Activated naive CD8-positive, alpha-beta T cell (primary cell): ENCODE results near the gene PCP4.

ENCODE experiments used
- H3K27ac Mint-ChIP-seq: one replicate; pipeline ENCODE4 v1.8.0; 2021; ENCODE audit warnings: mixed read lengths
- H3K27me3 Mint-ChIP-seq: one replicate; pipeline ENCODE4 v1.8.0; 2021; ENCODE audit warnings: mixed read lengths
- H3K36me3 Mint-ChIP-seq: one replicate; pipeline ENCODE4 v1.8.0; 2021; ENCODE audit warnings: mixed read lengths
- H3K4me1 Mint-ChIP-seq: one replicate; pipeline ENCODE4 v1.8.0; 2021; ENCODE audit warnings: low read depth, mixed read lengths
- H3K4me3 Mint-ChIP-seq: one replicate; pipeline ENCODE4 v1.8.0; 2021; ENCODE audit warnings: mild to moderate bottlenecking, mixed read lengths
- H3K9me3 Mint-ChIP-seq: one replicate; pipeline ENCODE4 v1.8.0; 2021; ENCODE audit warnings: low read depth, mixed read lengths

PCP4 gene

DNA sequence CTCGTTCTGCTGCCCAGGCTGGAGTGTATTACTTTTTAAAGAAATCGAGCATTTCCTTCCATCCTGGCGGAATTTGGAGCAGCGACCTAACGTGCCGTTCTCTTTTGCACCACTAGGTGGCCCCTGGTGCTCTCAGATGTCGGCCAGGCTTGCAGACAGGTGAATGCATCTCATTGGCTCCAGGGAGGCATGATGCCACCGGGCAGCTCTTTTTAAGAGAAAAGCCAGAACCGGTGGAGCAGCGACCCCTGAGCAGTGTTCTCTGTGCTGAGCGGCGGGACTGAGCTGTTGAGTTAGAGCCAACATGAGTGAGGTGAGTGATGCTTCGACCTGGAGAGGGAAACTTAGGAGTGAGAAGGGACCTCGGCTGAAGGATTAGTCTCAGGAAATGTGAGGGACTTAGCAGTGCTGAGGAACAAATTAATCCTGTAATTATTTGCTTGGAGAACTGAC lies at the start of gene PCP4:
Gene PCP4, plus strand, starts transcription at position 241 of the 453 bp plus-strand sequence. Its CDS starts 64 bp downstream, at position 305.
- Mint-ChIP-seq H3K27ac (no peak within 1 kb of the TSS), H3K4me3 (no peak within 1 kb of the TSS), H3K9me3 (no peaks in the 10 kb centered on the region)

GRCh38 chr21:39818557-39818956 lies 48.7 kb upstream of the PCP4 start:
- Mint-ChIP-seq H3K36me3 (no peaks in the 10 kb centered on the region), H3K4me1 (no peaks in the 10 kb centered on the region), H3K4me3 (no peak overlapping the region), H3K27me3 (peaks cover 1% of the 10 kb centered on the region), H3K9me3 (no peaks in the 10 kb centered on the region), H3K27ac (no peak overlapping the region)

More for the DNA sequence above, at the start of gene PCP4:
- Mint-ChIP-seq H3K36me3 (no peaks in the 10 kb centered on the region), H3K4me1 (peaks cover 4% of the 10 kb centered on the region), H3K27me3 (peaks cover 10% of the 10 kb centered on the region)

DNA sequence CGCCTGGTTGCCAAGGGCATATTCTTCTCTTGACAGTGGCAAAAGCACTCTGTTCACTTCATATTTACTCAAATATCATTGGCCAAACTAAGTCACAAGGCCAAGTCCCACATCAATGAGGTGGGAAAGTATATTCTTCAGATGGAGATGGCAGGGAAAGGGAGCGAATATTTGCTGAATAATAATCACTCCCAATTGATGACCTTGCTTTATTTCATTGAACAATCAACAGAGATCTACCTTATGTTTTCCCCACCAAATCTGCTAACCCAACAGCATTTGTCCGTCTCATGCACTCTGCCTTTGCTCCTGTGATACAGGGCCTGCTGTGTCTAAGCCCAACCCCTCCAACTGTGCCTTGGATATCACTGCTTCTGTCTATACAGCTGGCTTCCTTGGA lies 45.2 kb upstream of the PCP4 start:
- H3K4me3 Mint-ChIP-seq = no peak overlapping the region
- no peaks in the 10 kb centered on the region for H3K4me1 Mint-ChIP-seq
- no peak overlapping the region for H3K27ac Mint-ChIP-seq
- peaks cover 1% of the 10 kb centered on the region for H3K27me3 Mint-ChIP-seq
- H3K9me3 Mint-ChIP-seq = no peaks in the 10 kb centered on the region
- no peaks in the 10 kb centered on the region for H3K36me3 Mint-ChIP-seq

- Mint-ChIP-seq H3K27me3 (no peaks in the 10 kb centered on the region), H3K36me3 (no peaks in the 10 kb centered on the region), H3K9me3 (no peaks in the 10 kb centered on the region), H3K4me3 (no peak overlapping the region), H3K27ac (no peak overlapping the region), H3K4me1 (no peaks in the 10 kb centered on the region)
Measured at GRCh38 chr21:39825250-39825649, 42.0 kb upstream of the PCP4 start.

DNA sequence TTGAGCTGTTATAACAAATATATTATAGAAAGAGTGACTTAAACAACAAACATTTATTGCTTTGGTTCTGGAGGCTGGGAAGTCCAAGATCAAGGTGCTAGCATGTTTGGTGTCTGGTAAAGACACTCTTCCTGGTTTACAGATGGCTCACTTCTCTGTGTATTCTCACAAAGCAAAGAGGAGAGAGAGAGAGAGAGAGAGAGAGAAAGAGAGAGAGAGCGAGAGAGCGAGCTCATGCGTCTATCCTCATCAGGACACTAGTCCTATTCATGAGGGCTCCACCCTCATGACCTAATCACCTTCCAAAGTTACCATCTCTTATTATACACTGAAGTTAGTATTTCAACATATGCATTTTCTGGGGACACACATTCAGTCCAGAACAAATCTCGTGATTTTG lies 32.7 kb upstream of the PCP4 start:
- no peaks in the 10 kb centered on the region for H3K36me3 Mint-ChIP-seq
- H3K27ac Mint-ChIP-seq = no peak overlapping the region
- H3K27me3 Mint-ChIP-seq = peaks cover 8% of the 10 kb centered on the region
- peaks cover 4% of the 10 kb centered on the region for H3K9me3 Mint-ChIP-seq
- no peaks in the 10 kb centered on the region for H3K4me1 Mint-ChIP-seq
- no peak overlapping the region for H3K4me3 Mint-ChIP-seq

DNA sequence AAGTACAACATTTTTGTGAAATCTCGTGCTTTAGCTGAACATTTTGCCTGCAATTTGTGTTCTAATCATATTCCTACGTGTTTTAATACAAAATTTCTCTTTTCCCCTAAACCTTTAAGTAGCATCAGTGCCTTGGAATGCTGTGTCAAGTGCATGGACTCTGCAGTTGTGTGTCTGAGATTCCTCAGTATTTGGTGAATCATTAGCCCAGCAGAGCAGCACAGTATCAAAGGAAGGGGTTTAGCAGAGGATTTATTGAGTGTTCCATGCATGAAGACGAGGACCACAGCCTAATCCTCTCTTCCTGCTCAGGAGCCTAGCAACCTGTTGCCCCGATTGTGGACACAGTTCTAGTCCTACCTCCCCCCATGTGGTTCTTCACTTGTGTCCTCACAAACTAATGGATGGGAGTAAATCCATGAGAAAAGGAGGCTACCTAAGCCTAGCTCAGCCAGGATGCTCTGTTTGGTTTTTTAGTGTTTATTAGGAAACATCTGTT lies 29.3 kb upstream of the PCP4 start:
- peaks cover 11% of the 10 kb centered on the region for H3K27me3 Mint-ChIP-seq
- H3K4me3 Mint-ChIP-seq = no peak overlapping the region
- H3K36me3 Mint-ChIP-seq = no peaks in the 10 kb centered on the region
- no peaks in the 10 kb centered on the region for H3K4me1 Mint-ChIP-seq
- H3K27ac Mint-ChIP-seq = no peak overlapping the region
- peaks cover 4% of the 10 kb centered on the region for H3K9me3 Mint-ChIP-seq

DNA sequence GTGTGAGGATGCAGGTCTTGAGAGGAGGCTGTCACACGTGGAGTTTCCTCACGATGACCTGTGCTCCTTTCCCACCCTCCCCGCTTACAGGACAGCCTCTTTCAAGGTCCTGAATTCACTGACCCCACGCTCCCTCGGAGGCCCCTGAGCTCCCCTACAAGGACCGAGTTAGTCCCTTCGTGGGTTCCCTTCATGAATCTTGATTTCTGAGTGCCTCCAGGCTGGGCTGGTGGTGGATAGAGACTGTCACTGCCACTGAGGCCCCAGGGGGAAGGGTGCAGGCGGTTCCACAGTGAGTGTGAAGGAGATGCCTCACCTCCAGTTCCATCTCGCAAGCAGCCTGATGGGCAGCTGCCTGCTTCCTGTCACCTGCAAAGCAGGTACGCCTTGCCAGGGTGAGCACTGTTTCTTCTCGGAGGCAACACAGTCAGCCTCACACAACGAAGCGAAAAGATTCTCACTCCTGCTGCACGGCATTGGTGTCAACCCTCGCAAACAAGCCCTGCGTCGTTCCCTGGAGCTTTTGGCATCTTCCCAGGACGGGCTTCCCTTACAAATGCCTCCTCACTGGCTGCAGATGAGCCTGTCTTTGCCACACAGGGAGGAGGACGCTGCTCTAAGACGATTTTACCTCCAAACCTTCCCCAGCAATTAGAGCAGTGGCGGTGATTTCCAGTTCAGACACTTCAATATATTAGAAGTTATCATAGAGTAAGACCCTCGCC lies 26.7 kb upstream of the PCP4 start:
- Mint-ChIP-seq H3K9me3 (no peaks in the 10 kb centered on the region), H3K27ac (no peak overlapping the region), H3K27me3 (peaks cover 13% of the 10 kb centered on the region), H3K36me3 (no peaks in the 10 kb centered on the region), H3K4me1 (no peaks in the 10 kb centered on the region), H3K4me3 (no peak overlapping the region)

DNA sequence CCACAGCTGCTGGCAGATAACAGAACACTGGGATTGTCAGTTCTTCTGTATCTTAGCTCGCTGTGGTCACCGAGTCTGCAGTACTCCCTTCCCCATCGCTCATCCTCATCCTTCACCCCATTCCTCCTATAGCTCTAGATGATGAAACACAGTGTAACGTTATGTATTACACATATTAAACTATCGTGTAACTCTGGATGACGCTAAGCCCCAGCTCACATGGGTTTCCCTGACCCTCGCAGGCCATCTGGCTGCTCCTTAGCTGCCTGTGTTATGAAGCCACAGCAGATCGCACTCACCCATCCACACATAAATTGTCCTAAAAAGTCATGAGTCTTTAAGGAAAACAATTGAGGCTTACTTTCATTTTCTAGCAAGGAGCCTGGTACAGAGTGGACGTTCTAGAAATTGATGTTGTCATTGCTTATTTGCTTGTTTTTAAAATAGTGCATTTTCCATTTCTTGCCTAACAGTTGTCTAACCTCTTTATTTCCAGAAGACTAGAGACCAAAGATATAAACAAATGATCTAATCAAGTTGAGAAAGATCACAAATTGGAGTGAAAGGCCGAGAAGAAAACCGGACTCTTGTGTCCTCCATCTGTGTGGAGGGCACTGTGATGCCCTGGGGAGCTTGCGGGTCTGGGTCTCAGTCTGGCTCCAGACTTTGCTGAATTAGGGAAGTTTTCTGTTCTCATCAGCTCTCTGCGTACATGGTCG lies 24.3 kb upstream of the PCP4 start:
- Mint-ChIP-seq H3K4me3 (no peak overlapping the region), H3K4me1 (no peaks in the 10 kb centered on the region), H3K9me3 (no peaks in the 10 kb centered on the region), H3K36me3 (no peaks in the 10 kb centered on the region), H3K27ac (no peak overlapping the region), H3K27me3 (peaks cover 11% of the 10 kb centered on the region)

DNA sequence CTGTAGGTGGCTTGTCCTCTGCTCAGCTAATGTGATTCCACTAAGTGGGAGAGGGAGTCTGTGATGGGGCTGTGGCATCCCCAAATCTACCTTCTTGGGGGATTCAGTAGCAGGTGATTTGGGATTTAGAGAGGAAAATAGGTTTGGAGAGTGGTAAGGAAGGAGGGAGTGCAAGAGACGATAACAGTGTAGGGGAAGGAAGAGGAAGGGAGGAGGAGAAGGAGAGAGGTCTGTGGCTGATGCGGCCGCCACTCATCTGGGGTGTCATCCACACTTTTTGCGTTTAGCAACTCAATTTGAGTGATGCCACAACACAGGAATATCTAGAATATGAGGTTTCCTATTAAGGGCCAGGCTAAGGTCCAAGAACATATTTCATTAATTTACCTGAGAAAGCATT lies 23.8 kb upstream of the PCP4 start:
- Mint-ChIP-seq H3K27me3 (peaks cover 9% of the 10 kb centered on the region), H3K4me3 (no peak overlapping the region), H3K4me1 (no peaks in the 10 kb centered on the region), H3K9me3 (no peaks in the 10 kb centered on the region), H3K27ac (no peak overlapping the region), H3K36me3 (no peaks in the 10 kb centered on the region)

GRCh38 chr21:39843916-39844315 lies 23.3 kb upstream of the PCP4 start:
- H3K27ac Mint-ChIP-seq = no peak overlapping the region
- no peak overlapping the region for H3K4me3 Mint-ChIP-seq
- H3K36me3 Mint-ChIP-seq = no peaks in the 10 kb centered on the region
- no peaks in the 10 kb centered on the region for H3K9me3 Mint-ChIP-seq
- no peaks in the 10 kb centered on the region for H3K4me1 Mint-ChIP-seq
- H3K27me3 Mint-ChIP-seq = peaks cover 9% of the 10 kb centered on the region

DNA sequence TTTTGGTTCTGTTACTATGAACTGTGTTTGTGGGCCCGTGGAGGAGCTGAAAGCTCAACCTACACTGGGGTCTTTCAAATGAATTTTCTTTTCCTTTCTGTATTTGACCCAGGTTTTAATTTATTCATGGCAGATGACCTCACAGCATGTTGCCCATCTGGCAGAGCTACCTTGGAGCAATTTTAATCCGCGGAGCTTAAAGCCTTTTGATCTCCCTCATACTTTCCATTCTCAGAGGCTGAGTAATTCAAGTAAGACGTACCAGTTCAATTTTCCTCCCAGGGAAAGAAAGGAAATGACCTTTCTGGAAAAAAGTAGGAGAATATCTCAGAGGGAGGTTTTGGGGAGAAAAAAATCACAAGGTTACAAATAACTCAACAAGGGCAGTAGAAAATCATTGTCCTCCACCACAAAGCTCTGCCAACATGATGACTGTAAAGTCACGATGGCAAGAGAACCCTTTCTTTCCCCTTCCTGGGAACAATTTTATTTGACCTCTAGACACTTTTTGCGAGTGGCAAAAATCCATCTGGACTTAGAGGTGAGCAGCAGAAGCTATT lies 21.6 kb upstream of the PCP4 start:
- Mint-ChIP-seq H3K4me1 (no peaks in the 10 kb centered on the region), H3K27me3 (peaks cover 8% of the 10 kb centered on the region), H3K36me3 (no peaks in the 10 kb centered on the region), H3K9me3 (no peaks in the 10 kb centered on the region), H3K4me3 (no peak overlapping the region), H3K27ac (no peak overlapping the region)

GRCh38 chr21:39847877-39848276 lies 19.4 kb upstream of the PCP4 start:
- no peak overlapping the region for H3K27ac Mint-ChIP-seq
- no peaks in the 10 kb centered on the region for H3K36me3 Mint-ChIP-seq
- no peaks in the 10 kb centered on the region for H3K4me1 Mint-ChIP-seq
- H3K4me3 Mint-ChIP-seq = no peak overlapping the region
- peaks cover 5% of the 10 kb centered on the region for H3K27me3 Mint-ChIP-seq
- no peaks in the 10 kb centered on the region for H3K9me3 Mint-ChIP-seq

- Mint-ChIP-seq H3K27ac (no peak overlapping the region), H3K4me1 (no peaks in the 10 kb centered on the region), H3K9me3 (no peaks in the 10 kb centered on the region), H3K27me3 (no peaks in the 10 kb centered on the region), H3K36me3 (no peaks in the 10 kb centered on the region), H3K4me3 (no peak overlapping the region)
Measured at GRCh38 chr21:39849014-39849655, 18.1 kb upstream of the PCP4 start.

GRCh38 chr21:39850333-39850732 lies 16.9 kb upstream of the PCP4 start:
- no peaks in the 10 kb centered on the region for H3K9me3 Mint-ChIP-seq
- no peak overlapping the region for H3K4me3 Mint-ChIP-seq
- no peaks in the 10 kb centered on the region for H3K36me3 Mint-ChIP-seq
- no peak overlapping the region for H3K27ac Mint-ChIP-seq
- no peaks in the 10 kb centered on the region for H3K4me1 Mint-ChIP-seq
- H3K27me3 Mint-ChIP-seq = no peaks in the 10 kb centered on the region
